Rectal smooth muscle tissue (tissue), 1 donor: ENCODE results near the gene ACIN1.

Experiments used
- H3K27ac ChIP-seq: one replicate; pipeline ENCODE4 v1.7.0; 2013; ENCODE audit warnings: low read depth, low read length, inconsistent platforms
- H3K27me3 ChIP-seq: one replicate; pipeline ENCODE4 v1.7.0; 2013; ENCODE audit warnings: low read length; ENCODE audit not compliant: control insufficient read depth, insufficient read depth
- H3K36me3 ChIP-seq: one replicate; pipeline ENCODE4 v1.7.0; 2013; ENCODE audit warnings: low read length; ENCODE audit not compliant: control insufficient read depth, insufficient read depth
- H3K4me1 ChIP-seq: one replicate; pipeline ENCODE4 v1.7.0; 2013; ENCODE audit warnings: low read length; ENCODE audit not compliant: control insufficient read depth, insufficient read depth
- H3K4me3 ChIP-seq: one replicate; pipeline ENCODE4 v1.7.0; 2013; ENCODE audit warnings: low read length
- H3K9ac ChIP-seq: one replicate; pipeline ENCODE4 v1.7.0; 2013; ENCODE audit warnings: low read length

The ACIN1 gene

DNA sequence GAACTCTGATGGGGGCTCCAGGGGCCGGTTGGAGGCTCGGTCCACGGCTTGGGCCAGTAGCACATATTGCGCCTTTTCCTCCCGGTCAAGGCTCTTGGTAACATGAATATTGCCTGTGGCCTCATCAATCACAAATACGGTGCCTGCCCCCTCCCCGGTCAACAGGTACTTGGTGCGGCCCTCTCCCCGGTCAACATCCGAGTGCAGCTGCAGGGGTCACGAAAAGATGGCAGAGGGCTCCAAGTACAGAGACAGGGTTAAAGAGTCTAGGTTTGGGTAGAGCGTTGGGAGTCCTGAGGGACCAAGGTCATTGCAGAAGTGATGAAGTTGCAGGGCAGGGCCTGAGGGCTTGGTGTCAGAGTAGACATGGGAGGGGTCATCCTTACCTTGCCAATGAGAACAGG, 39.8 kb downstream of the ACIN1 start:
- no peak overlapping the region for H3K27ac ChIP-seq
- H3K9ac ChIP-seq, result no peak overlapping the region
- peaks cover 12% of the 10 kb centered on the region for H3K36me3 ChIP-seq
- no peaks in the 10 kb centered on the region for H3K27me3 ChIP-seq
- no peaks in the 10 kb centered on the region for H3K4me1 ChIP-seq
- no peak overlapping the region for H3K4me3 ChIP-seq

DNA sequence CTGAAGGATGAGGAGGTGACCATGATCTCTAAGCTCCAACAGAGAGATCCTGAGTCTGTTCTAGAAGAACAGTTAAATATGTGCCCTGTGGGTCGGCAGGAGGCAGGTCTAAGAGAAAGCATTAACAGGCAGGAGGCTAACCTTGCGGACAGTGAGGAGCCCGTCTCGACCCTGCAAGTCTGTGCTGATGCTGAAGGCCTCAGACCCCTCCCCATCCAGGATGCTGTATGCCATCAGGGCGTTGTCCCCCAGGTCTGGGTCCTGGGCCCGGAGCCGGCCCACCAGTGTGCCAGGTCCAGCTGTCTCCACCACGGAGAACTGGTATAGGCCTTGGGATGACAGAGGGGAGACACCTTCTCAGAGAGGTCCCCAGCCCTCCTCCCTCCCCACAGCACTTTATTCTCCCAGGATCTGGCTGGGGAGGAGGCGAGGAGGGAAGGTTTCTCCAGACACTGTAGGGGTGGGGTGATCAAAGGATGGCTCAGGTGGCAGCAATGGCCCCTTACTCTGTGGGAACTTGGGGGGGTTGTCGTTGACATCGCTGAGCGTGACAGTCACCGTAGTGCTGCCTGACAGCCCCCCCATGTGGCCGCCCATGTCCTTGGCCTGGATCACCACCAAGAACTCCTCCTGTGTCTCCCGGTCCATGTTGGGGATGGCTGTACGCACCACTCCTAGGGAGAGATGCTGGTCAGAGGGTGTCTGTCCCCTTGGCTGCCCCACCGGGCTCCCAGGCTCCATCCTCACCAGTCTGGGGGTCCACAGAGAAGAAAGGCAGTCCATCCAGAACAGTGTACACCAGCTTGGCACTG, 40.7 kb downstream of the ACIN1 start:
- no peak overlapping the region for H3K4me3 ChIP-seq
- no peak overlapping the region for H3K9ac ChIP-seq
- no peak overlapping the region for H3K27ac ChIP-seq
- H3K27me3 ChIP-seq, result no peaks in the 10 kb centered on the region
- no peaks in the 10 kb centered on the region for H3K4me1 ChIP-seq
- peaks cover 6% of the 10 kb centered on the region for H3K36me3 ChIP-seq

DNA sequence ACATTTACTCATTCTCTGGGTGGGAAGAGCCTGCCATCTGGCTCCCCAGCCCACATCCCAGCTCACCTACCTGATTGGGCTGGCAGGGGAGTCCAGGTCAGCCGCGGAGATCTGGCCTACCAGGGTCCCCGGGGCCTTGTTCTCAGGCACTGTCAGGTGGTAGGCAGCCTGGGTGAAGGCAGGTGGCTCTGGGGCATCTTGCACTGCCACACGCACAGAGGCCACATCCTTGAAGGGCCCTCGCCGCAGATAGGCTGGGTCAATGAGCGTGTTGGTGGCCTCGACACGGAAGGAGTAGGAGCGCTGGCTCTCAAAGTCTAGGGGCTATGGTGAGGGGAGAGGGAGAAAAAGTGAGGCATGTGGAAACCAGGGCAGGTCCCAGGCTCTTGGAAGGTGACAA, 41.5 kb downstream of the ACIN1 start:
- Histone ChIP-seq H3K27me3 (no peaks in the 10 kb centered on the region), H3K36me3 (no peaks in the 10 kb centered on the region), H3K4me1 (no peaks in the 10 kb centered on the region), H3K4me3 (no peak overlapping the region), H3K27ac (no peak overlapping the region), H3K9ac (no peak overlapping the region)

DNA sequence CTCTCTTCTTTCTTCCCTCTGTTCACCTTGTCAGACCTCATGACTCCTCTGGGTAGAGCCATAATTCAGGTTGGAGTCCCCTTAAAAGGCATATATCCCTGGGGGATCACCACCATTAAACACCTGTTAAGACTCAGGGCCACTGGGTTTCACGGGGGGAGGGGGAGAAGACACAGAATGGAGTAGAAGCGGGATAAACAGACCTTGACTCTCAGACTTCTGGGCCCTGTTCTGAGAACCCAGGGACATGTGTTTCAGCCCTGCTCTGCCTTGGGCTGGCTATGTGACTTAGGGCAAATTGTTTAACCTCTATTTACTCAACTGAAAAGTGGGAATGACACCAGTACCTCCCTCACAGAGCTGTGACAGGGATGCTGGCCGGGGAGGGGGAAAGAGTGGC, 42.3 kb downstream of the ACIN1 start:
- Histone ChIP-seq H3K4me3 (no peak overlapping the region), H3K27me3 (no peaks in the 10 kb centered on the region), H3K27ac (no peak overlapping the region), H3K4me1 (no peaks in the 10 kb centered on the region), H3K36me3 (no peaks in the 10 kb centered on the region), H3K9ac (no peak overlapping the region)

DNA sequence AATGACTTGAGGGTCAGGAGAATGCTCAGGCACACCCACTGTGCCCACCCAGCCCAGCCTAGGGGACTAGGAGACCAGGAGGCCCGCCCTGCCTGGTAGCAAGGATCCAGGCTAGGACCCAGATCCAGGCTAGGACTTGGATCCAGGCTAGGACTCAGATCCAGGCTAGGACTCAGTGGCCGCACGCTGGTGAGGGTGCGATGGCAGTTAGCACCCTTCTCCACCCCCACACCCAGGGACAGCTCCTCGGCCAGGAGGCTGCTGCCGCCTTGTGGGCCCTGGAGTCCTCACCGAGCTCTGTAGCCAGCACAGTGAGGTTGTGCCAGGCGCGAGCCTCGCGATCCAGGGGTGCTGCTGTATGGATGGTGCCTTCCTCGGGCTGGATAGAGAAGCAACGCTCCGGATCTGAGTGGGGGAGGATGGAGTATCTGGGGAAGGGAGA, 42.7 kb downstream of the ACIN1 start:
- H3K9ac ChIP-seq, result no peak overlapping the region
- no peaks in the 10 kb centered on the region for H3K4me1 ChIP-seq
- H3K36me3 ChIP-seq, result no peaks in the 10 kb centered on the region
- no peaks in the 10 kb centered on the region for H3K27me3 ChIP-seq
- no peak overlapping the region for H3K27ac ChIP-seq
- no peak overlapping the region for H3K4me3 ChIP-seq

DNA sequence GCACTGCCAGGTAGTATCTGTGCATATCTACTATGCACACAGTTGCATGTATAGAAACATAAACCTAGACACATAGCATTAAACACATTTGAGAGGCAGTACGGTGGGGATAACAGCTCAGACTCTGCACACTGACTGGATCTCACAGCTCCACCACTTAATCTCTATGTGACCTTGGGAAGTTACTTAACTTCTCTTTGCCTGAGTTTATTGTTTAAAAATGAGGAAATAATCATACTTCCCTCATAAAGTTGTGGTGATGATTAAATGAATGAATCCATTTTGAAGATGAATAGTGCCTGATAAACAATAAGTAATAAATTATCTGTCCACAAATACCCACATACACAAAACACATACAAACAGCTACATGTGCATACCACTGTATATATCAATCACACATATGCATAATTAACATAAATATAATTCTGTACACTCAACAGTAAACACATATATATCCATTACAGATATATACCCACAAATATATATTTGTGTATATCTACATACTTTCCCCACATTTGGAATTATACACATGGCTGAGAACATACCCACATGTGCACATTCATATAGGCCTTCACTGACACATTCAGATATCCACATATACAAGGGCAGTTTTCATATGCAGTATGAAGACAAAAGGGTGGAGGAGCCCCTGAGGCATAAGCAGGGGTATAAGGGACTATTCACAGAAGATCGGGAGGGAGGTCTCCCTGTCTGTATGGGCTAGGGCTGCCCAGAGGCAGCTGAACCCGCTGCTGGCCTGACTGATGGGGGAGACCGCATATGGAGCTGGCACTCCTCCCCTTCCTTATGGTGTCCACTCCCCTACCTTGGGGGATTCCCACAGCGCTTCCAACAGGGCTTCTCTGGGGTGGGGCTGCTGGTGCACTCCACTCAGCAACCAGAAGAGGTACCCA, 43.5 kb downstream of the ACIN1 start:
- Histone ChIP-seq H3K4me1 (no peaks in the 10 kb centered on the region), H3K27me3 (no peaks in the 10 kb centered on the region), H3K4me3 (no peak overlapping the region), H3K27ac (no peak overlapping the region), H3K36me3 (no peaks in the 10 kb centered on the region), H3K9ac (no peak overlapping the region)

DNA sequence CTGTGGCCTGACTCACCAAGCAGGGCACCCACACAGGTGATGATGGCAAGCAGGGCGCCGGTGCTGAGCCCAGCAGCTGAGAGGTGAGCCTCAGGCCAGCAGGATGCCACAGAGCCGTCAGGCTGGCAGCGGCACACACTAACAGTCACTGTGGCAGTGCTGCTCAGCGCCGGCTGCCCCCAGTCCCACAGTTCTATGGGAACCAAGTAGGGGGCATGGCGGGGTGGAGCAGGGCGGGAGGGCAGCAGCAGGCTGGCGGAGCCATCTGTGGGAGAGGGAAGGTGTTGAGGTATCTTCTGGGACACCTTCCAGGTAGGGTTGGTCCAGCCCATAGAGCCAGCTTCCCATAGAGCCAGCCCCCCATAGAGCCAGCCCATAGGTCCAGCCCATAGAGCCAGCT, 45.9 kb downstream of the ACIN1 start:
- Histone ChIP-seq H3K4me3 (no peak overlapping the region), H3K27ac (no peak overlapping the region), H3K36me3 (no peaks in the 10 kb centered on the region), H3K27me3 (no peaks in the 10 kb centered on the region), H3K9ac (no peak overlapping the region), H3K4me1 (no peaks in the 10 kb centered on the region)

DNA sequence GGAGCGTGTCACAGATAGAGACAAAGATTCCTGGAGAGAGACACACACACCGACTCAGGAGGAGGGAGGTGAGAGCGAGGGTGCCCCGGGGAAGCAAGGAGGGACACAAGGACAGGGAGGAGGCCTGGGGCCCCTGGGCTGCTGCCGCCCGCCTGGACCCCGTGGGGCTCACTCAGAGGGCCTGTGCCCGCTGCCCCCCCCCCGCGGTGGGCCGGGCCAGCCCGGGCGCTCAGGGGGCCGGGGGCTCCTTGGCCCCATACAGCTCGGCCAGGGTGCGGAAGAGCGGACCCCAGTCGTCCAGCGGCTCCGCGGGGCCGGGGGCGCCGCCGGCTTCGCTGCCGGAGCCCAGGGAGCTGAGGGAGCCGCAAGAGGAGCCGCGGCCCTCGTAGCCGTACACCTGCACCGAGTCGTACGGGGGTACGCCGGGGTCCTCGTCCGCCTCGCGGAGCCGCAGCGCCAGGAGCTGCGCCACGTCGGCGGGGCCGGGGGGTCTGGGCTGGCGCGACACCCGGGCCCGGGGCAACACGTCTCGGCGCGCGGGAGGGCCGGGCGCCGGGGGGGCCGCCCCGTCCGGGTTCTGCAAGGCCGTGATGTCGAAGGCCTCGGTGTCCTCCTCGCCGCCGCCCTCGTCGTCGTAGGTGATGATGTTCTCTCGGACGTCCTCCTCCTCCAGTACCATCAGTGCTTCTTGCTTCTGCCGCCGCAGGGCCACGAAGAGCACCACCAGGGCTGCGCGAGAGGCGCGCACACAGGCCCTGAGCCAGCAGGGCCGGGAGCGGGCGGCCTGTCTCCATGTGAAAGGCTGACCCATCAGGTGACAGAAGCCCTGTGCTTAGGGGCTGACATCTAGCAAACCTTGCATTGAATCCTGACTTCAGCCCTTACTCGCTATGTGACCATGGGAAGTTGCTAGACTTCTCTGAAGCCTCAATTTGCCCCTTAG, 46.9 kb downstream of the ACIN1 start:
- Histone ChIP-seq H3K36me3 (no peaks in the 10 kb centered on the region), H3K27ac (no peak overlapping the region), H3K27me3 (no peaks in the 10 kb centered on the region), H3K4me1 (no peaks in the 10 kb centered on the region), H3K9ac (no peak overlapping the region), H3K4me3 (no peak overlapping the region)

DNA sequence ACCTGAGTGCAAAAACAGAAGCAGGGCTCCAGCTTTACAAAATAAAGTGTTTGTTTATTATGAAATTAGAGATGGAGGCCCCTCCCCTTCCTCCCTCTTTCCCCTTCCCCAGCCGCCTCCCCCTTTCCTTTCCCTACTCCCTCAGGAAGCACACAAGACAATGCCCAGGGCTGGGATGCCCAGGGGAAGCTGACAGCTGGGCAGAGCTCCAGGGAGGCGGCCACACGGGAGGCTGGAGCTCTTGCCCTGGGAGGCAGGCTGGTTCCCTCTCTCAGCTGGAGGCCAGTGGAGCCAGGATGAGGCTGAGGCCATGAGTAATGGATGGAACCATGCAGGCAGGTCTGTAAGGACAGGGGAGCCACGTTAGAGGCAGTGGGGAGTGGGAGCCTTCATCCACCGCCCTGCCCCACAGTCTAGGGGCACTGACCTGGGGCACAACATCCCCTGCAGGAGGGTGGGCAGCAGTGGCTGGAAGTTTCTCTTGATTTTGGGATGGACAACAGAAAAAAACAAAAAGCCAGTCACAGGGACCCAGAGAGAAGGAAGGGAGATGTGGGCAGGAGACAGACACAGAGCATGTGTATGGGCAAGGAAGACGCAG, 47.8 kb downstream of the ACIN1 start:
- H3K27ac ChIP-seq, result no peak overlapping the region

DNA sequence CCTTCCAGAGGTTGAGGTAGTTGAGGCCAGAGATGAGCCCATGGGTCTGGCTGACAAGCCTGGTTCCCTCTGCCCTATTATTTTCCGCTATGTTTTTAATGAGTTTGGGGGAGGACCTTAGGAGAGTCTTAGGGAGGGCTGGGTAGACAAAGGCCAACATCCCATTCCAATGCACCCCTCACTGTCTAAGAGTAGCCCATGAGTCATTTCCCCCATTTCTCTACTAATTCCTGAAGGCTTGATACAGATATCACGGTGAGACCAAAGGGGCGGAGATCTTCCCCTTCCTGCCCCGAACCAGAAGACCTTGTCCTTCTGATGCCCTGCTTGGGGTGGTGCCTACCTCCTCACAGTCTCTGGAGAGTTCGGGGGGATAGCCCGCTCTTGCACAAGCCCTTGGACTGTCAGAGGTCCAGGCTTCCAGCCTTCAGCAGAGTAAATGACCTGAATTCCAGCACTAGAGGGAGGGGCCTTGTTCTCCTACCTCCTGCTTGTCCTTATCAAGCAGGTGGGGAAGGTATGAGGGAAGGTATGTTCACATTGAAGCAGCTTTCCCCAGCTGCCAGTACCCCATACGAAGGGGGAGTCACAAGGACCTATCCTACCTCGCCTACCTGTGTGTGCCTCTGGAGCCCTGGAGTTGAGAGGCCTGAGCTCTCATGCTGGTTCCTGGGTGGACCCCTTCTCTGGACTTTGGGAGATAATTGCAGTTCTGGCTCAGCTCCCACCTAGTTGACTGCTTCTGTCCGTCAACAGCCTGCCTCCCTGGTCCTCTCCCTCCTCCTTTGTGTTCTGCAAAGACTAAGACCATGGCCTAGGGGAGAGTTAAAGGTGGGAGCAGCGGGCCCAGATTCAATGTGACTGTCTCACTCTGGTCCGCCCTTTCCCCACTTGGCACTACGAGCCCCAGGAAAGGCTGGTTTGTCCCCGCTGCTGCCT, 49.2 kb downstream of the ACIN1 start:
- no peak overlapping the region for H3K4me3 ChIP-seq
- H3K27ac ChIP-seq, result no peak overlapping the region
- no peaks in the 10 kb centered on the region for H3K27me3 ChIP-seq
- H3K4me1 ChIP-seq, result no peaks in the 10 kb centered on the region
- H3K36me3 ChIP-seq, result no peaks in the 10 kb centered on the region
- no peak overlapping the region for H3K9ac ChIP-seq

More for the DNA sequence above, 47.8 kb downstream of the ACIN1 start:
- H3K9ac ChIP-seq, result no peak overlapping the region
- H3K4me3 ChIP-seq, result no peak overlapping the region
- H3K4me1 ChIP-seq, result no peaks in the 10 kb centered on the region
- no peaks in the 10 kb centered on the region for H3K27me3 ChIP-seq
- H3K36me3 ChIP-seq, result no peaks in the 10 kb centered on the region

DNA sequence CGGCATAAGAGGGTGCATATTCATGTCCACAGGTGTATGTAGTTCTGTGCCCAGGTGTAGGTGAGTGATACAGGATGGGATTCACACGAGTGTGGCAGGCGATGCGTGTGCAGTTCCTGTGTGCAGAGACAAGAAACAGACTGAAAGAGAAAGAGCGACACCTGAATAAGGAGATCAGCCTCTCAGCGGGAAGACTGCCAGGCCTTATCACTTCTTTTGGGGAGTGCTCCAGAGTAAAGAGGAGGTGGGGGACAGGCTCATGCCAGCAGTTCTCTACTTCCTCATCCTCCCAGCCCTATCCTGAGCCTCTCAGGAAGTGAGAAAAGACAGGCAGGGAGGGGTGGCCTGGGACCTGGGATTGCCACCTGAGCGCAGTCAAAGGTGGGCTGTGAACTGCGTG, 50.1 kb downstream of the ACIN1 start:
- Histone ChIP-seq H3K27ac (no peak overlapping the region), H3K27me3 (no peaks in the 10 kb centered on the region), H3K9ac (no peak overlapping the region), H3K36me3 (no peaks in the 10 kb centered on the region), H3K4me1 (no peaks in the 10 kb centered on the region), H3K4me3 (no peak overlapping the region)
